ENCODE measurements around the gene ART1. TPM values are rescaled to one million over a fixed set of nuclear protein-coding genes. Genes with fewer than 3 reads are reported as not detected.
"Not testable (repeated sequence)": the region's sequence is repeated elsewhere in the genome, so short reads cannot be mapped to it uniquely, and the experiment has no call there.

The ART1 gene
- total and polyA plus RNA-seq, 2 donors (not counting 1 experiment from before 2014, with no cell fraction given) = not detected

GRCh38 chr11:3642071-3642951 lies 2.6 kb upstream of the ART1 start:
- ChIA-PET CTCF (no interaction called here), POLR2A (no interaction called here)
- Mint-ChIP-seq H3K9me3 (ENCODE audit: insufficient read depth) (no peaks in the 10 kb centered on the region), H3K4me1 (peaks cover 10% of the 10 kb centered on the region), H3K27me3 (peaks cover 57% of the 10 kb centered on the region), H3K27ac (no peak overlapping the region), H3K4me3 (peak overlapping the region; percentile 81)
- Histone ChIP-seq H3K27me3 (replicated peaks in 1 of 4; ENCODE audit: control extremely low read depth in 1 of 4, control insufficient read depth in 3 of 4, insufficient read depth in 4 of 4, low read length in 3 of 4) (peaks cover 0 to 40% (median 13%) of the 10 kb centered on the region in 4 experiments), H3K9me3 (ENCODE audit: control extremely low read depth in 1 of 3, control insufficient read depth in 2 of 3, insufficient read depth in 1 of 3, low read length in 2 of 3) (peaks cover 0 to 12% (median 0%) of the 10 kb centered on the region in 3 donors), H3K4me1 (ENCODE audit: control insufficient read depth in 2 of 2, insufficient read depth in 2 of 2, low read length in 2 of 2) (peaks cover 10 to 14% of the 10 kb centered on the region in 2 donors), H2AFZ (ENCODE audit: insufficient read depth, low read depth, low read length, poor library complexity, severe bottlenecking) (peak overlapping the region; percentile 81), H3K9ac (ENCODE audit: low read length) (peak overlapping the region; percentile 68), H3K36me3 (replicated peaks in 1 of 2; ENCODE audit: control extremely low read depth in 1 of 2, control insufficient read depth in 1 of 2, extremely low read depth in 1 of 2, insufficient read depth in 2 of 2, low read length in 1 of 2) (no peaks in the 10 kb centered on the region), H3K79me2 (ENCODE audit: control insufficient read depth, insufficient read depth, low read length) (no peaks in the 10 kb centered on the region), H4K20me1 (ENCODE audit: control insufficient read depth, insufficient read depth, low read length, poor library complexity, severe bottlenecking) (no peaks in the 10 kb centered on the region), H3K4me2 (replicated peaks; ENCODE audit: low read depth, low read length, poor library complexity, severe bottlenecking) (peak overlapping the region; percentile 93), H3K27ac (ENCODE audit: low read length in 2 of 2) (no peak overlapping the region), H3K4me3 (ENCODE audit: control extremely low read depth in 1 of 5, extremely low read depth in 1 of 5, insufficient read depth in 1 of 5, low read depth in 2 of 5, low read length in 4 of 5) (peak overlapping the region in 4 of 5 experiments; percentile 21 to 65 (median 60))
- peak; percentile 46 for DNase-seq
- WGBS (ENCODE audit: insufficient coverage) = 4% methylated on average over 55 of the region's 55 CpGs
- ATAC-seq (ENCODE audit: low read depth) = peak; percentile 78
- TF ChIP-seq EZH2 (IDR thresholded peaks at IDR 0.05; ENCODE audit: borderline replicate concordance, insufficient read depth, low read depth, low read length, poor library complexity, severe bottlenecking) (no peak), CTCF (IDR thresholded peaks at IDR 0.05) (no peak)
- intact Hi-C loops (cut with micrococcal nuclease) = no loop called here

DNA sequence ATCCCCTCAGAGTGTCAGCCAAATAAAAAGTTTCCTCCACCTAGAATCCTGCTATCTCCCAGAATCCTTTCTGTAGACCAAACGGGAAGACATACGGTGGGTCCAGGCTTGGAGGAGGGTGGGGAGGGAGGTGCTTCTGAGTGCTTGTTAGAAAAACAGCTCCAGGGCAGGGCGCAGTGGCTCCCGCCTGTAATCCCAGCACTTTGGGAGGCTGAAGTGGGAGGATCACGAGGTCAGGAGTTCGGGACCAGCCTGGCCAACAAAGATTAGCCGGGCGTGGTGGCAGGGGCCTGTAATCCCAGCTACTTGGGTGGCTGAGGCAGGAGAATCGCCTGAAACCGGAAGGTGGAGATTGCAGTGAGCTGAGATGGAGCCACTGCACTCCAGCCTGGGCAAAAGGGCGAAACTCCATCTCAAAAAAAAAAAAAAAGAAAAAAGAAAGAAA lies 1.8 kb upstream of the ART1 start:
- H3K36me3 ChIP-seq (replicated peaks in 1 of 2; ENCODE audit: control extremely low read depth in 1 of 2, control insufficient read depth in 1 of 2, extremely low read depth in 1 of 2, insufficient read depth in 2 of 2, low read length in 1 of 2); H3K9me3 Mint-ChIP-seq (ENCODE audit: insufficient read depth); intact Hi-C loops (cut with micrococcal nuclease); ATAC-seq (ENCODE audit: low read depth); DNase-seq; H3K27ac ChIP-seq (ENCODE audit: low read length in 2 of 2); POLR2A ChIA-PET; H3K27ac Mint-ChIP-seq; H3K4me1 Mint-ChIP-seq; H3K79me2 ChIP-seq (ENCODE audit: control insufficient read depth, insufficient read depth, low read length); CTCF ChIA-PET; H4K20me1 ChIP-seq (ENCODE audit: control insufficient read depth, insufficient read depth, low read length, poor library complexity, severe bottlenecking): not testable (repeated sequence)
- Histone ChIP-seq H3K4me2 (replicated peaks; ENCODE audit: low read depth, low read length, poor library complexity, severe bottlenecking) (peak overlapping the region; percentile 93), H3K9me3 (ENCODE audit: control extremely low read depth in 1 of 3, control insufficient read depth in 2 of 3, insufficient read depth in 1 of 3, low read length in 2 of 3) (peaks cover 0 to 12% (median 0%) of the 10 kb centered on the region in 3 donors), H3K27me3 (replicated peaks in 1 of 4; ENCODE audit: control extremely low read depth in 1 of 4, control insufficient read depth in 3 of 4, insufficient read depth in 4 of 4, low read length in 3 of 4) (peaks cover 0 to 40% (median 13%) of the 10 kb centered on the region in 4 experiments), H2AFZ (ENCODE audit: insufficient read depth, low read depth, low read length, poor library complexity, severe bottlenecking) (peak overlapping the region; percentile 81), H3K4me1 (ENCODE audit: control insufficient read depth in 2 of 2, insufficient read depth in 2 of 2, low read length in 2 of 2) (peaks cover 10 to 14% of the 10 kb centered on the region in 2 donors), H3K9ac (ENCODE audit: low read length) (peak overlapping the region; percentile 68), H3K4me3 (ENCODE audit: control extremely low read depth in 1 of 5, extremely low read depth in 1 of 5, insufficient read depth in 1 of 5, low read depth in 2 of 5, low read length in 4 of 5) (peak overlapping the region in 1 of 5 experiments; percentile 65)
- Mint-ChIP-seq H3K27me3 (peaks cover 62% of the 10 kb centered on the region), H3K4me3 (peak overlapping the region; percentile 81)
- WGBS (ENCODE audit: insufficient coverage) = 62% methylated on average over 8 of the region's 11 CpGs

All from B cell (primary cell).